ENCODE data around the gene IL1R2.

DNA sequence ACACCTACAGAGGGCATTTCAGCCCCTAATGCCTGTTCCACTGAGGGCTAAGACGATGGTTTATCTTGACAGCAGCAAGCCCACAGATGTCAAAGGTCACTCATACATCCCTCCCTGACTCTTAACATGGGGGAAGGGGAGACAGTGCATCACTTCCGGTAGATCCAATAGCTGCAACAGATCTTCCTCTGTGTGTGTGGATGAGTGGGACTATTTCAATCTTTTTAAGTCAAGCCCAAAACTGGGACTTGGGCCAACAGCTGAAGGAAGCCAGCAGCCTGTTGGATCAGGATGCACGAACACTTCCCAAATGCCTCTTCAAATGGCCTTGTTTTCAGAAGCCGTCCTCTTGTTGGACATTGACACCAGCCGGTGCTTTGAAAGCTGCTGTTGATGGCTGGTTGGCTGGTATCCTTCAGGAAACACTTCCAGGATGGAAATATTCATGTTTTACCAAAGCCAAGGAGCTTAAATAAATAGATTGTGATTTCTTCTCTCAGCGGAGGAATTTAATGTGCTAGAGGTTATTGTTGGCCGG lies 59.2 kb downstream of the IL1R2 start:
- TF ChIP-seq, protein P1, sequence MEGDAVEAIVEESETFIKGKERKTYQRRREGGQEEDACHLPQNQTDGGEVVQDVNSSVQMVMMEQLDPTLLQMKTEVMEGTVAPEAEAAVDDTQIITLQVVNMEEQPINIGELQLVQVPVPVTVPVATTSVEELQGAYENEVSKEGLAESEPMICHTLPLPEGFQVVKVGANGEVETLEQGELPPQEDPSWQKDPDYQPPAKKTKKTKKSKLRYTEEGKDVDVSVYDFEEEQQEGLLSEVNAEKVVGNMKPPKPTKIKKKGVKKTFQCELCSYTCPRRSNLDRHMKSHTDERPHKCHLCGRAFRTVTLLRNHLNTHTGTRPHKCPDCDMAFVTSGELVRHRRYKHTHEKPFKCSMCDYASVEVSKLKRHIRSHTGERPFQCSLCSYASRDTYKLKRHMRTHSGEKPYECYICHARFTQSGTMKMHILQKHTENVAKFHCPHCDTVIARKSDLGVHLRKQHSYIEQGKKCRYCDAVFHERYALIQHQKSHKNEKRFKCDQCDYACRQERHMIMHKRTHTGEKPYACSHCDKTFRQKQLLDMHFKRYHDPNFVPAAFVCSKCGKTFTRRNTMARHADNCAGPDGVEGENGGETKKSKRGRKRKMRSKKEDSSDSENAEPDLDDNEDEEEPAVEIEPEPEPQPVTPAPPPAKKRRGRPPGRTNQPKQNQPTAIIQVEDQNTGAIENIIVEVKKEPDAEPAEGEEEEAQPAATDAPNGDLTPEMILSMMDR (IDR thresholded peaks at IDR 0.05) = no peak
- no peak for TF ChIP-seq POLR2A (IDR thresholded peaks at IDR 0.05)

Data from Peyer's patch (tissue), 4 donors.